Measurements from ENCODE around the gene NSMF.
"Not testable (repeated sequence)": the region's sequence is repeated elsewhere in the genome, so short reads cannot be mapped to it uniquely, and the experiment has no call there.

Gene NSMF

GRCh38 chr9:137415451-137415850, 43.7 kb downstream of the NSMF start:
- no peak for DNase-seq (ENCODE audit: low read depth, low spot score)

DNA sequence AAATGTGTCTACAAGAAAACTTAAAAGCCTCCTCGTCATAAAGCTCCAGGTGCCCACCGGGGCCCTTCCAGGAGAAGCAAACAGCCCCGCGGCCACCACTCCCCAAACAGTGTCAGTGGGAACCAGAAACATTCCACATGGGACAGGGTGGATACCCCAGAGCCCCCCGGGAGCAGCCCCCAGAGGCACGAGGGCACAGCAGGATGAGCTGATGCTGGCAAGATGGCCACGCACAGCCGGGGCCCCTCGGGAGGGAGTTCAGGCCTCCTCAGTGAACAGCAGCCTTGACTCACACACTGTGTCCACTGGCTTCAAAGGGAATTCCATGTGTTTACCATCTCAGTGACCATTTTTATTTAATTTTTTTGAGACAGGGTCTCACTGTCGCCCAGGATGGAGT, 46.7 kb downstream of the NSMF start:
- no peak for DNase-seq (ENCODE audit: low read depth, low spot score)

DNA sequence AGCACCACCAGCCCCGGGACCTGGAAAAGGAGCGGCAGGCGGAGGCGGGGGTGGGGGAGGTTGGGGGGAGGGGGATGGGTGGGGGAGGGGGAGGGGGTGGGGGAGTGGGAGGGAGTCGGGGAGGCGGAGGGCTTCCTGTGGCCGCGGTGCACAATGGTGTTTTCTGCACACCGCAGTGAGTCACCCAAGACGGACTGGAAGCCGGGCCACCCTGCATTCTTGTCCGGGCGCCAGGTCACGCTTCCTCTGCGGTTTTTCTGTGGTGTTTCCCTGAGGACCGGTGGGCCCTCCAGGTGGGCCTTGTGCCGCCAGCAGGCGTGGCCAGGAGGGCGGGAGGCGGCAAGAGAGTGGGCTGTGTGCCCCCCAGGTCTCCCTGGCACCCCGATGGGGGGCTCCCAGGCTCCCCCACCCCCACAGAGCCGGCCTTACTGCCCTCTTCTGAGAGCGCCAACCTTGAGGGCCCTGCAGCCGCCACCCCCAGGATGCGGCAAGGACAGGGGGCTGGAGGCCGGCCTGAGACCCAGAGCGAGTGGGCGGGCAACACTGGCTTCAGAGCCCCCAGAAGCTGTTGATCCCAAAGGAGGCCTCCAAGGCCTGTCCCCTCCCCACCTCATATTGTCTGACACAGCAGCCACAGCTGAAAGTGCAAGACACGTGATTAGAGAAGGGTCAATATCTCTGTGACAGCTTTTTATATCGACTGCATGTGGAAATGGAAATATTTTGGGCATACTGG, 47.3 kb downstream of the NSMF start:
- no peak for DNase-seq (ENCODE audit: low read depth, low spot score)

DNA sequence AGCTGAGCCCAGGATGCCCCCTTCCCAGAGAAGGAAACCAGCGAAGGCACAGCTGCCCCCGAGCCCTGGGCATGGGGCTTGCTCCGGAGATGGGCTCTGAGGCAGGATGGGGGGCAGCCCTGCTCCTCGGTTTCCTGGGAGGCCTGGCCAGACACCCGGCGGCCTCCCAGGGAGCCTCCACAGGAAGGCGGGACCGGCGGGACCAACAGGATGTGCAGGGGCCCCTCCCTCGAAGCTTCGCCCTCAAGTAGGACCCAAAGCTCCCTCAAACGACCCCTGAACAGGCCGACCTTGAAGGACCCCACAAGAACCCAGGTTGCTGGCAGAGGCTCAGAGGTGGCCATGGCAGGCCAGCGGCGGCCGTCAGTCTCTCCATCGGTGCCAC, 47.9 kb downstream of the NSMF start:
- no peak for DNase-seq (ENCODE audit: low read depth, low spot score)

DNA sequence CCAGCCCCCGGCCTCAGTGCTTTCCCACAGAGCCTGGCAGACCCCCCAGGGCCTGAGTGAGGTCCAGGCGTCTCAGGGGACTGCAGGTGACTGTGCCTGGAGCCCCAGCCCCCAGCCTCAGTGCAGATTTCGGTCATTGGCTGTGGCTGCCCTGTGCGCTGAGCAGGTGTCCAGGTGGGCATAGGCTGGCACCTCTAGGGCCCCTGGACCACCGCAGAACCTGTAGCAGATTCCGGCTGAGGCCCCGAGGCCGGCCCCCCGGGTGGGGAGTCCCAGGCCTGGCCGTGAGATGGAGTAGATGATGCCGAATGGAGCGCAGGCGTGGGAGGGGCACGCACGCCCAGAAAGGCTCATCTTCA, 48.3 kb downstream of the NSMF start:
- no peak for DNase-seq (ENCODE audit: low read depth, low spot score)

- DNase-seq (ENCODE audit: low read depth, low spot score), result not testable (repeated sequence)
Observed at GRCh38 chr9:137410236-137410890, 48.8 kb downstream of the NSMF start.

- no peak for DNase-seq (ENCODE audit: low read depth, low spot score)
Observed at GRCh38 chr9:137409515-137409914, 49.6 kb downstream of the NSMF start.

- DNase-seq (ENCODE audit: low read depth, low spot score), result no peak
Observed at GRCh38 chr9:137408651-137409405, 50.3 kb downstream of the NSMF start.

GRCh38 chr9:137407590-137408300, 51.4 kb downstream of the NSMF start:
- no peak for DNase-seq (ENCODE audit: low read depth, low spot score)

DNA sequence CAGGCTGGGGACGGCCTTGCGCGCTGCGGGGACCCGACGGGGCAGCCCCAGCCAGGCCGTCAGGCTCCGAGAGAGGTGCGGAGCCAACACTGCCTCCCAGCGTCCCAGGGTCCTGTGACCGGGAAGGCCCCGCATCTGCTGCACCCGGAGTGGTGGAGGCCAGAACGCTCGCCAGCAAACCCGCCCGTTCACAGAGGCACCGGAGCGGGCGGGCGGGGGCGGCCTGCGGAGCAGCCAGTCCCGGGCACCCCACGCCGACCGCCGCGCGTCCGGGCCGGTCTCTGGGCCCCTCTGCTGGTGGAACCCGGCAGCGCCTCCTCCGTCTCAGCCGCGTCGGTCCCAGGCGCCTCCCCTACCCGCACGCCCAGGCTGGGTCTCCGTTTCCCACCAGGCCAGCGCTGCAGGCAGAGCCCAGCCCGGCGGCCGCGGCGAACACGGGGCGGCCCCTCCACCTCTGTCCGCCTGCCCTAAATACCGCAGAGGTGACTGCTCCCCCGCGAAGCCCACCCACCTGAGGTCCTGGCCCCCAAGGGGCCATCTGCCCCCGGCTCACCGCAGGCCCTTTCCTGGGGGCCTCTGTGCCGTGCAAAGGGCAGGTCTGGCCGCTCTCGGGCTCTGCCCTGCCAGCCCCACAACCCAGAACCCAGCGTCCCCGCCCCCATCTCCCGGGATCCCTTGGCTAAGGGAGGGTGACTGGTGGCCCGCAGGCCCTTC, 52.1 kb downstream of the NSMF start:
- DNase-seq (ENCODE audit: low read depth, low spot score), result no peak

GRCh38 chr9:137406085-137406760, 52.9 kb downstream of the NSMF start:
- no peak for DNase-seq (ENCODE audit: low read depth, low spot score)

DNA sequence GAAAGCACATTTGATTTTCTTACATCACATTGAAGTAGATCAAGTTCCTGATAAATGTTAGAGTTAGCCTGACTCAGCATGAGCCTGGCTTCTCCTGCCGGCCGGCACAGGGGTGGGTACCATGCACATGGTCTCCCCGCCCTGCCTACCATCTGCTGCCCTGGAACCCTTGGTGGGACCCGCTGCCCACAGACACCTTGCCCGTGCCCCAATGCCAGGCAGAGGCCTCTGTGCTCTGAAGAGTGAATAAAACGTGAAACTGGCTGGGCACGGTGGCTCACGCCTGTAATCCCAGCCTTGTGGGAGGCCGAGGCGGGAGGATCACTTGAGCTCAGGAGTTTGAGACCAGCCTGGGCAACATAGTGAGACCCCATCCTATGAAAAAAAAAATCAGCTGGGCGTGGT, 53.5 kb downstream of the NSMF start:
- no peak for DNase-seq (ENCODE audit: low read depth, low spot score)

DNA sequence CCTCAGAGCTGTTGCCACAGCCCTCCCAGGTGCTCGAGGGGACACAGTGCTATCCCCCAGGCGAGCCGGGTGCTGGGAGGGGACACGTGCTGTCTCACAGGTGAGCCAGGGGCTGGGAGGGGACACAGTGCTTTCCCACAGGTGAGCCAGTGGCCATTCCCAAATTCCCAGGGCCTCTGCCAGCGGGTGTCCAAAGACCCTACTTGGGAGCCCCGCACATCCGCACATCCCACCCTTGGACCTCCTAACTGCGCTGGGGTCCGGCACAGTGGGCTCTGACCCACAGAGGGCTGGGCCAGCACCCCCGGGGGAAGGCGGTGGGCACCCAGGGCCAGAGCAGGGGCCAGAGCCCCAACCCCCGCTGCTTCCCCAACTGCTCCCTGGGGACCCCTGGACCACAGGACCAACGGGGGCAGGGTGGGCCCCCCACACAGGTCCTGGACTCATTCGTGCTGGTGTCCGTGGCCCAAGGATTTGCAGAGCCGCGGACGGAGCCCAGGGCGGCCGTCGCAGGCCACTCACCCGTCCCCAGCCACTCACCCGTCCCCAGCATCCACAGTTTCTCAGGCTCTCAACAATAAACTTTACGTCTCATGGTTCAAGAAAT, 54.1 kb downstream of the NSMF start:
- DNase-seq (ENCODE audit: low read depth, low spot score), result no peak

GRCh38 chr9:137403269-137403668, 55.9 kb downstream of the NSMF start:
- no peak for DNase-seq (ENCODE audit: low read depth, low spot score)

GRCh38 chr9:137402746-137403145, 56.4 kb downstream of the NSMF start:
- DNase-seq (ENCODE audit: low read depth, low spot score), result no peak

GRCh38 chr9:137398561-137399468, 60.3 kb downstream of the NSMF start:
- DNase-seq (ENCODE audit: low read depth, low spot score), result no peak

DNA sequence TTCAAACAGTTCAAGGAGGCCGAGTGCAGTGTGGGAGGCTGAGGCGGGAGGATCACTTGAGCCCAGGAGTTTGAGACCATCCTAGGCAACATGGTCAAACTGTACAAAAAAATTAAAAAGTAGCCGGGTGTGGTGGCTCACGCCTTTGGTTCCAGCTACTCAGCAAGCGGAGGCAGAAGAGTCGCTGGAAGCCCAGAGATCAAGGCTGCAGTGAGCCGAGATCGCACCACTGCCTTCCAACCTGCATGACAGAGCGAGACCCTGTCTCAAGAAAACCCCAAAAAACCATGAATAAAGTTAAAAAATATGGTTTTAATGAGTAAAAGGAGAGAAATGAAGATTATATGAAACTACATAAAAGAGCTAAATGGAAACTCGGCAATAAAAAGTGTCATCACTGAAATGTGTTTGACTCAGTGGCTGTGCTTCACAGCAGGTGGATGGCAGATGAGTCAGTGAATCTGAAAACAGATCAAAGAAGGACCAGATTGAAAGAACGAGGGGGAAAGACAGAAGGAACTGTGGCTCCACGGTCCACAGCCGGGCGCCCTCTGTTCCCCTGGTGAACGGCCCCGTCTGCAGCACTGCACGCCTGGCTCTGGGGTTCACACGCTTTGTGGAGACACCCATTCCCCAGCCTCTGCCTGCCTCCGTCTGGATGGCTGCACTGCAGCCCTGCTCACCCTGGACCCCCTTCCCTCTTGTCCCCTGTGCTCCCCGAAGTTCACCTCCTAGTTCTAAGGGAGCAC, 61.3 kb downstream of the NSMF start:
- no peak for DNase-seq (ENCODE audit: low read depth, low spot score)
